IPS-18a (cell line): ENCODE data around the gene PLXNB3.
A peak's percentile ranks its signal among the peaks of the same experiment; 100 is the strongest.

ENCODE experiments used
- H3K27ac ChIP-seq: one replicate; pipeline ENCODE4 v1.5.1; 2013; ENCODE audit warnings: low read length
- H3K27me3 ChIP-seq: one replicate; pipeline ENCODE4 v1.6.1; 2013; ENCODE audit warnings: mild to moderate bottlenecking, low read length; ENCODE audit not compliant: control insufficient read depth, insufficient read depth
- H3K36me3 ChIP-seq: one replicate; pipeline ENCODE4 v1.6.1; 2013; ENCODE audit warnings: low read depth, low read length; ENCODE audit not compliant: control insufficient read depth
- H3K4me1 ChIP-seq: one replicate; pipeline ENCODE4 v1.6.1; 2013; ENCODE audit warnings: low read depth, low read length; ENCODE audit not compliant: control insufficient read depth
- H3K4me3 ChIP-seq: one replicate; pipeline ENCODE4 v1.5.1; 2013; ENCODE audit warnings: low read length
- H3K9ac ChIP-seq: one replicate; pipeline ENCODE4 v1.6.1; 2013; ENCODE audit warnings: mild to moderate bottlenecking, low read length, moderate library complexity
- H3K9me3 ChIP-seq: one replicate; pipeline ENCODE4 v1.6.1; 2013; ENCODE audit warnings: low read depth, low read length; ENCODE audit not compliant: control insufficient read depth

PLXNB3 gene

GRCh38 chrX:153780678-153781427 lies 16.8 kb downstream of the PLXNB3 start, which contains the start of gene SRPK3:
SRPK3 (plus strand) TSS chrX:153781041; CDS start chrX:153781087, 46 bp downstream.
- no peaks in the 10 kb centered on the region for H3K9me3 ChIP-seq
- no peak within 1 kb of the TSS for H3K4me3 ChIP-seq
- no peak within 1 kb of the TSS for H3K27ac ChIP-seq
- H3K36me3 ChIP-seq, result peaks cover 4% of the 10 kb centered on the region
- no peaks in the 10 kb centered on the region for H3K27me3 ChIP-seq
- no peak within 1 kb of the TSS for H3K9ac ChIP-seq
- H3K4me1 ChIP-seq, result no peaks in the 10 kb centered on the region

GRCh38 chrX:153781428-153782047 lies 17.5 kb downstream of the PLXNB3 start:
- Histone ChIP-seq H3K9ac (no peak overlapping the region), H3K36me3 (peaks cover 4% of the 10 kb centered on the region)

GRCh38 chrX:153782313-153782712 lies 18.3 kb downstream of the PLXNB3 start:
- Histone ChIP-seq H3K9ac (no peak overlapping the region), H3K4me3 (no peak overlapping the region), H3K27me3 (no peaks in the 10 kb centered on the region), H3K4me1 (no peaks in the 10 kb centered on the region), H3K9me3 (no peaks in the 10 kb centered on the region), H3K27ac (no peak overlapping the region), H3K36me3 (peaks cover 4% of the 10 kb centered on the region)

More at GRCh38 chrX:153781428-153782047, 17.5 kb downstream of the PLXNB3 start:
- Histone ChIP-seq H3K4me1 (no peaks in the 10 kb centered on the region), H3K27ac (no peak overlapping the region), H3K9me3 (no peaks in the 10 kb centered on the region), H3K27me3 (no peaks in the 10 kb centered on the region), H3K4me3 (no peak overlapping the region)

GRCh38 chrX:153782871-153783270 lies 18.8 kb downstream of the PLXNB3 start:
- no peaks in the 10 kb centered on the region for H3K27me3 ChIP-seq
- peaks cover 4% of the 10 kb centered on the region for H3K36me3 ChIP-seq
- H3K27ac ChIP-seq, result no peak overlapping the region
- no peak overlapping the region for H3K4me3 ChIP-seq
- no peak overlapping the region for H3K9ac ChIP-seq
- H3K4me1 ChIP-seq, result no peaks in the 10 kb centered on the region
- H3K9me3 ChIP-seq, result no peaks in the 10 kb centered on the region

GRCh38 chrX:153783378-153784013 lies 19.4 kb downstream of the PLXNB3 start:
- Histone ChIP-seq H3K27me3 (no peaks in the 10 kb centered on the region), H3K36me3 (peaks cover 4% of the 10 kb centered on the region), H3K4me1 (no peaks in the 10 kb centered on the region), H3K9ac (no peak overlapping the region), H3K9me3 (no peaks in the 10 kb centered on the region), H3K27ac (no peak overlapping the region), H3K4me3 (no peak overlapping the region)

- Histone ChIP-seq H3K9ac (no peak overlapping the region), H3K9me3 (no peaks in the 10 kb centered on the region), H3K27ac (no peak overlapping the region), H3K36me3 (peaks cover 4% of the 10 kb centered on the region), H3K4me1 (no peaks in the 10 kb centered on the region), H3K4me3 (no peak overlapping the region), H3K27me3 (no peaks in the 10 kb centered on the region)
Observed at GRCh38 chrX:153784325-153784967, 20.4 kb downstream of the PLXNB3 start.

GRCh38 chrX:153786669-153787068 lies 22.6 kb downstream of the PLXNB3 start:
- Histone ChIP-seq H3K4me1 (no peaks in the 10 kb centered on the region), H3K9ac (no peak overlapping the region), H3K4me3 (no peak overlapping the region), H3K27ac (no peak overlapping the region), H3K9me3 (no peaks in the 10 kb centered on the region), H3K27me3 (no peaks in the 10 kb centered on the region), H3K36me3 (peaks cover 4% of the 10 kb centered on the region)

GRCh38 chrX:153789654-153790053 lies 25.6 kb downstream of the PLXNB3 start:
- no peak overlapping the region for H3K9ac ChIP-seq
- H3K27me3 ChIP-seq, result no peaks in the 10 kb centered on the region
- peaks cover 4% of the 10 kb centered on the region for H3K36me3 ChIP-seq
- no peak overlapping the region for H3K4me3 ChIP-seq
- no peaks in the 10 kb centered on the region for H3K9me3 ChIP-seq
- no peak overlapping the region for H3K27ac ChIP-seq
- H3K4me1 ChIP-seq, result no peaks in the 10 kb centered on the region

- H3K9me3 ChIP-seq, result no peaks in the 10 kb centered on the region
- no peaks in the 10 kb centered on the region for H3K36me3 ChIP-seq
- no peaks in the 10 kb centered on the region for H3K27me3 ChIP-seq
- no peak overlapping the region for H3K9ac ChIP-seq
- no peak overlapping the region for H3K4me3 ChIP-seq
- H3K27ac ChIP-seq, result no peak overlapping the region
- no peaks in the 10 kb centered on the region for H3K4me1 ChIP-seq
Observed at GRCh38 chrX:153791104-153791852, 27.2 kb downstream of the PLXNB3 start.

- Histone ChIP-seq H3K9ac (no peak overlapping the region), H3K4me3 (no peak overlapping the region), H3K36me3 (peaks cover 2% of the 10 kb centered on the region), H3K27me3 (no peaks in the 10 kb centered on the region), H3K9me3 (peaks cover 2% of the 10 kb centered on the region), H3K27ac (no peak overlapping the region), H3K4me1 (no peaks in the 10 kb centered on the region)
Observed at GRCh38 chrX:153792368-153792767, 28.3 kb downstream of the PLXNB3 start.

GRCh38 chrX:153793291-153793690 lies 29.2 kb downstream of the PLXNB3 start:
- Histone ChIP-seq H3K27me3 (no peaks in the 10 kb centered on the region), H3K27ac (no peak overlapping the region), H3K9ac (peak overlapping the region; percentile 73), H3K4me3 (peak overlapping the region; percentile 77), H3K4me1 (no peaks in the 10 kb centered on the region), H3K36me3 (peaks cover 6% of the 10 kb centered on the region), H3K9me3 (peaks cover 3% of the 10 kb centered on the region)
